ENCODE results near the gene SPEF1. TPM values are rescaled to one million over a fixed set of nuclear protein-coding genes. Genes with fewer than 3 reads are reported as not detected.

Gene SPEF1
- total RNA-seq, 1 experiment from 2014 or later, result 0.24 TPM

GRCh38 chr20:3748073-3748472 lies 33.2 kb downstream of the SPEF1 start:
- H3K9ac ChIP-seq (ENCODE audit: extremely low read depth, insufficient read length, low read length), result no peak overlapping the region

More at GRCh38 chr20:3748073-3748472, 33.2 kb downstream of the SPEF1 start:
- H3K79me1 ChIP-seq (ENCODE audit: insufficient read depth, low read depth, low read length, poor library complexity, severe bottlenecking), result no peaks in the 10 kb centered on the region
- H4K20me1 ChIP-seq (ENCODE audit: control insufficient read depth, insufficient read depth, insufficient read length), result no peaks in the 10 kb centered on the region
- H2BK15ac ChIP-seq (ENCODE audit: low read depth, low read length), result no peak overlapping the region
- peaks cover 2% of the 10 kb centered on the region; the same call in 1 of the 2 replicates for H3K4me1 ChIP-seq (ENCODE audit: insufficient read depth, low read length)
- no peaks in the 10 kb centered on the region for H3K9me3 ChIP-seq (ENCODE audit: control insufficient read depth, low read depth, low read length)
- no peak overlapping the region for H2AK5ac ChIP-seq (ENCODE audit: insufficient read length, low read length)
- no peak overlapping the region for H3K23ac ChIP-seq (ENCODE audit: insufficient read length, low read depth, low read length)
- H4K91ac ChIP-seq (ENCODE audit: insufficient read length, low read depth, low read length), result no peak overlapping the region
- no peak overlapping the region for H3K4ac ChIP-seq (ENCODE audit: low read depth, low read length)
- Mint-ChIP-seq H3K36me3 (ENCODE audit: insufficient read depth in 1 of 3, low read depth in 3 of 3) (peaks cover 5 to 6% (median 5%) of the 10 kb centered on the region in 3 experiments; a peak in 5 of 7 replicates), H3K27me3 (ENCODE audit: low read depth) (peaks cover 68% of the 10 kb centered on the region), H3K9me3 (no peaks in the 10 kb centered on the region), H3K4me1 (peaks cover 16 to 28% of the 10 kb centered on the region in 2 experiments), H3K4me3 (no peak overlapping the region), H3K27ac (no peak overlapping the region)
- WGBS (ENCODE audit: extremely low coverage, insufficient read length, low lambda C conversion rate), result no CpG with 5 or more reads among the region's 16 CpGs
- H2BK120ac ChIP-seq (ENCODE audit: low read depth, low read length, poor library complexity, severe bottlenecking), result no peak overlapping the region
- H3T11ph ChIP-seq (ENCODE audit: low read length), result no peak overlapping the region
- no peak overlapping the region for H2BK12ac ChIP-seq (ENCODE audit: insufficient read length, low read depth, low read length)
- H3K23me2 ChIP-seq (ENCODE audit: insufficient read length, low read depth, low read length, poor library complexity, severe bottlenecking), result peaks cover 30% of the 10 kb centered on the region
- H3K56ac ChIP-seq (ENCODE audit: insufficient read length, low read depth, low read length), result no peak overlapping the region
- H3K79me2 ChIP-seq (ENCODE audit: insufficient read depth, low read length), result no peaks in the 10 kb centered on the region
- DNase-seq, result no peak
- H2BK20ac ChIP-seq (ENCODE audit: low read depth, low read length, poor library complexity, severe bottlenecking), result no peak overlapping the region
- no peak for TF ChIP-seq CTCF (conservative IDR thresholded peaks at IDR 0.05)
- H4K8ac ChIP-seq (replicated peaks; ENCODE audit: insufficient read length, low read depth, low read length), result no peak overlapping the region
- H3K27me3 ChIP-seq (ENCODE audit: insufficient read depth, low read length), result peaks cover 13% of the 10 kb centered on the region
- no peak overlapping the region for H4K5ac ChIP-seq (ENCODE audit: insufficient read length, low read depth, low read length)
- H2BK5ac ChIP-seq (ENCODE audit: insufficient read length, low read length), result no peak overlapping the region
- no peak overlapping the region for H3K4me2 ChIP-seq (ENCODE audit: insufficient read depth, insufficient read length, low read length)
- no peak overlapping the region for H3K18ac ChIP-seq (ENCODE audit: insufficient read length, low read depth, low read length)
- no peak overlapping the region for H3K14ac ChIP-seq (ENCODE audit: insufficient read depth, low read length)
- no peak overlapping the region for H2AFZ ChIP-seq (ENCODE audit: low read length)
- no peak overlapping the region for H3K27ac ChIP-seq (ENCODE audit: insufficient read length, low read depth, low read length)

Measured in H9 (cell line).